ENCODE data around the gene PON2. TPM values are rescaled to one million over a fixed set of nuclear protein-coding genes. Genes with fewer than 3 reads are reported as not detected.

The PON2 gene
- total RNA-seq, 2 donors from 2014 or later, result 39.1 to 49.8 TPM

DNA sequence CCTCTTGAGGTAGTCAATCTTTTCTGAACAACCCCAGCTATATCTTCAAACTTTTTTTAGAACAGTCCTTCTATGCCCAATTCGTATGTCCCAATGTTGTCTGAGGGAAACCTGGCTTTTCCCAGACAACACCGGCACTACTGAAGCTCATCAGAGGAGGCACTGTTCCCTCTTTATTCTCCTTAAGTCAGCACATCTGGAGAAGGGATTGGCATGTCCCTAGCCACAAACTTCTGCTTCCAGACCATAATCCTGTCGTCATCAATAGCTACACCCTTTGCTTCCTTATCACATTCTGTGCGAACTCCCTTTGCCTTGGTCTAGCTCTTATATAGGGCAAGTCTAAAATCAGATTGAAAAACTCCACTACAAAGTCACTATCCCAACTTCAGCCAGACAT, 61.5 kb downstream of the PON2 start:
- DNase-seq (ENCODE audit: low spot score), result no peak
- intact Hi-C loops (cut with DNase I), result no loop called here

DNA sequence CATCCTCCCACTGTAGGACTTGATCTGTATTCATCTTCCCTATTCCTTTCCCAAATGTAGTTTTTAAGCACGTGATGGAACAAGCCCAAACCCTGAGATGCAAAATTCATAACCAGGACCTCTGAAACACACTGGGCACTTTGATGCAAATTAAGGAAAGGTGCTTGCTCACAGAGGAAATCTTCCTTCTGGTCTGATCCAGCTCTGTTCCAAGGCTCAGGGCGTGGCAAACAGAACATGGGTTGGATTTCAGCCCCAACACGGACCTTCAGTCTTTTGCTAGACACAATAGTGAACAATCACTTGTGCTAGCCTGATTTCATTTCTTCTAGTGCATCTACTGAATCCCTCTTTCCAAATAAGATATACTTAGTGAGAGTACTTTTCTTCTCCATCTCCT, 66.6 kb downstream of the PON2 start:
- intact Hi-C loops (cut with DNase I), result no loop called here

DNA sequence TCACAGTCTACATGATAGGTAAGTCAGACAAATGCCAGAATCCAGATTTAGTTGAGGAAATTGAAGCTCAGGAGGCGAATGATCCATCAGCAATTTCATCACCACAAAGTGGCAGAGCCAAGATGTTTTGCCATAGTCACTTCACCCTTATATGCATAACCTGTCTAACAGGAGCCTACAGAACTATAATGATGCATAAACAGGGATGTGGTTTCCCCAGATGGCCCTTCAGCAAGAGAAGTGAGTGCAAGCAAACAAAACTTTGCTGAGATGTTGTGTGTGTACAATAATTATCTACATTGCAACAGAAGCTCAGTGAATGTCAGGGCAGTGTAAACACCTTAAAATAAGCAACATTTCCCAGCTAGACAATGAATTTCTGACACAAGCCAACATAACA, 67.2 kb downstream of the PON2 start:
- intact Hi-C loops (cut with DNase I), result no loop called here
- DNase-seq (ENCODE audit: low spot score), result no peak

More for the DNA sequence above, 66.6 kb downstream of the PON2 start:
- no peak for DNase-seq (ENCODE audit: low spot score)

DNA sequence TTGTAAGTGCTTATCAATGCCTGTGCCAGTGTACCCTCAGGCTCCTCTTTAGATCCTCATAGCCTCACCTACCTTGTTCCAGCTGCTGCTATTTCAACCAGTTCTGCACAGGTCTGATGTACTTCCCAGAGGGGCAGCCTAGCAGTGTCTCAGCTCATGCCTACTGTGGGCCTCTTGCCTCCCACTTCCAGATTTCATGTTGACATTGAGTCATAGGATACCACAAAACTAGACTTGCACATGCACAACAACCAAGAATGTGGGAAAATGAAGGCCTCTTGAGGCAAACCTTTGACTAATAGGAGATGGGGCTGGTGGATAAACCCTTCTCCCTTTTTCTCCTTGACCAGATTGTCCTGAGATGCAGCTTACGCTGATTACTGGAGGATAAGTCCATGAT, 69.7 kb downstream of the PON2 start:
- no peak for DNase-seq (ENCODE audit: low spot score)
- intact Hi-C loops (cut with DNase I), result no loop called here

DNA sequence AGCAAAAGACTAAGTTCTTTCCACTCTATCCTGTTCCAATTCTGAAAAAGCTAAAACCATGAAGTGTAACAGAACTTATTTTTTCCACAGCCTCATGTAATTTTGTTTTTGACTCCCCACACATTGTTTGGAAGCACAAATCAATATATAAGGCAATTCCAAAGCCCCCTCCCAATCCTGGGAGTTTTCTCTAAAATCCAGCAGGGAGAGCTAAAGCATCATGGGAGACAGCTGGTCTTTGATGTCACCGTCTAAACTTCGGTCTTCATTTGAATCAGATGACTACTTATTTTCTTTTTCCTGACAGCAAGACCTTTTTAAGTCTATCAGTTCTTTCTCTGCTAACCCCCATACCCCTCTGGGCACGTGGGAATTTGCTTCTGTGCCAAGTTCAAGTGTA, 77.2 kb downstream of the PON2 start:
- intact Hi-C loops (cut with DNase I), result no loop called here
- no peak for DNase-seq (ENCODE audit: low spot score)

Other genes starting within 250 kb of the PON2 start
- gene PON1, start 110.5 kb downstream of the PON2 start, total RNA-seq, result not detected
- under 1 TPM; 0.74 to 0.90 TPM for gene PON3, start 38.7 kb downstream of the PON2 start, total RNA-seq
- gene ASB4, start 50.9 kb upstream of the PON2 start, total RNA-seq, result under 1 TPM in 1 of 2 donors, not detected in 1; 0.24 TPM
- 100 to 1,000 TPM in 1 of 2 donors, 10 to 100 TPM in 1; 66.4 to 433 TPM for gene PDK4, start 161.5 kb upstream of the PON2 start, total RNA-seq

All from posterior vena cava (tissue), 2 donors.